ENCODE measurements around the gene ARL8A.

The ARL8A gene

GRCh38 chr1:202107801-202108731 lies 36.5 kb downstream of the ARL8A start:
- peak; percentile 55 for DNase-seq

- peak; percentile 83 for DNase-seq
Measured at GRCh38 chr1:202107321-202107761, 37.2 kb downstream of the ARL8A start.

- DNase-seq, result no peak
Measured at GRCh38 chr1:202106340-202107254, 37.9 kb downstream of the ARL8A start.

- peak; percentile 66 for DNase-seq
Measured at GRCh38 chr1:202105571-202106339, 38.8 kb downstream of the ARL8A start.

- no peak for DNase-seq
Measured at GRCh38 chr1:202104073-202104472, 40.5 kb downstream of the ARL8A start.

- DNase-seq, result no peak
Measured at GRCh38 chr1:202101184-202101583, 43.4 kb downstream of the ARL8A start.

- no peak for DNase-seq
Measured at GRCh38 chr1:202093858-202094257, 50.7 kb downstream of the ARL8A start.

GRCh38 chr1:202090994-202091393 lies 53.5 kb downstream of the ARL8A start:
- DNase-seq, result no peak

GRCh38 chr1:202088206-202088605 lies 56.3 kb downstream of the ARL8A start:
- DNase-seq, result no peak

- DNase-seq, result peak; percentile 71
Measured at GRCh38 chr1:202086579-202087350, 57.8 kb downstream of the ARL8A start.

- no peak for DNase-seq
Measured at GRCh38 chr1:202085682-202086373, 58.7 kb downstream of the ARL8A start.

- DNase-seq, result peak; percentile 63
Measured at GRCh38 chr1:202084791-202085681, 59.5 kb downstream of the ARL8A start.
